GM12801 (cell line): Measurements from ENCODE around the gene CTU1.

ENCODE experiments used
- TF ChIP-seq, protein P1 (sequence below): IDR thresholded peaks from one replicate; pipeline ENCODE4 v1.5.1; 2011; ENCODE audit warnings: control low read depth; ENCODE audit not compliant: insufficient read length; ENCODE audit errors: extremely low read depth

Gene CTU1

DNA sequence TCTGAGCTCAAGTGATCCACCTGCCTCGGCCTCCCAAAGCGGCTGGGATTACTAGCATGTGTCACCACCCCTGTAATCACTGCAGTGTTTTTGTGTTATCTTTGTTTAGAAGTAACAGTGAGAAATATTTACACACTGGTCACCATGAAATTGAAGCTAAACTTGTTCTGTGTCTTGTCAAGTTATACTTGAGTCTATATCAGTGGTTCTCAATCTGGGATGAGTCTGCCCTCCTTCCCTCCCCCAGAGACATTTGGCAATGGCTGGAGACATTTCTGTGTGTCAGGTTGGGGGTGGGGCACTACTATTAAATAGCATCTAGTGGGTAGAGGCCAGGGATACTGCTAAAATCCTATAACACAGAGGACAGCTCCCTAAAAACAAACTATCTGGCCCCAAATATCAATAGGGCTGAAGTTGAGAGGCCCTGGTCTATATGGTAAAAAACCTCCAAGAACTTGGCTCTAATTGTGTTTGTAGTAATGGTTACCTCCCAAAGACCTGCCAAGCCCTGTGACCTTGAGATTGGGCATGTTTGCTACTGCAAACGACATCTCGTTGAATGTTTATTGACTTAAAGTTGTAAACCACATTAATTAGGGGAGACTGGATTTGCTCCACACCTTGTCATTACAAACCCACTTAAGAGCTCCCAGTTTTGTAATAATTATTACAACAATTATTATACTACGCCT, 6.9 kb downstream of the CTU1 start:
- TF ChIP-seq, protein P1, sequence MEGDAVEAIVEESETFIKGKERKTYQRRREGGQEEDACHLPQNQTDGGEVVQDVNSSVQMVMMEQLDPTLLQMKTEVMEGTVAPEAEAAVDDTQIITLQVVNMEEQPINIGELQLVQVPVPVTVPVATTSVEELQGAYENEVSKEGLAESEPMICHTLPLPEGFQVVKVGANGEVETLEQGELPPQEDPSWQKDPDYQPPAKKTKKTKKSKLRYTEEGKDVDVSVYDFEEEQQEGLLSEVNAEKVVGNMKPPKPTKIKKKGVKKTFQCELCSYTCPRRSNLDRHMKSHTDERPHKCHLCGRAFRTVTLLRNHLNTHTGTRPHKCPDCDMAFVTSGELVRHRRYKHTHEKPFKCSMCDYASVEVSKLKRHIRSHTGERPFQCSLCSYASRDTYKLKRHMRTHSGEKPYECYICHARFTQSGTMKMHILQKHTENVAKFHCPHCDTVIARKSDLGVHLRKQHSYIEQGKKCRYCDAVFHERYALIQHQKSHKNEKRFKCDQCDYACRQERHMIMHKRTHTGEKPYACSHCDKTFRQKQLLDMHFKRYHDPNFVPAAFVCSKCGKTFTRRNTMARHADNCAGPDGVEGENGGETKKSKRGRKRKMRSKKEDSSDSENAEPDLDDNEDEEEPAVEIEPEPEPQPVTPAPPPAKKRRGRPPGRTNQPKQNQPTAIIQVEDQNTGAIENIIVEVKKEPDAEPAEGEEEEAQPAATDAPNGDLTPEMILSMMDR: no peak

DNA sequence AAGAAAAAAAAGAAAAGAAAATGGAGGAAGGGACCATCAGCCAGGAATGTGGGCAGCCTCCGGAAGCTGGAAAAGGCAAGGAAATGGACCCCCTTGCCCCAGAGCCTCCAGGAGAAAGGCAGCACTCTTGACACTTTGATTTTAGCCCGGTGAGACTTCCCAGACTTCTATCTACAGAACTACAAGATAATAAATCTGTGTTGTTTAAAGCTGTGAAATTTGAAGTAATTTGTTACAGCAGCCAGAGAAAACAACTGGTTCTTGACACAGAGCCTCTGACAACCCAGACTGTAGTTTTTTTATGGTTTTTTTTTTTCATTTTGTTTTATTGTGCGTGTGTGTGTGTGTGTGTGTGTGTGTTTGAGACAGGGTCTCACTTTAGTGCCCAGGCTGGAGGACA, 7.6 kb downstream of the CTU1 start:
- TF ChIP-seq, protein P1: no peak

DNA sequence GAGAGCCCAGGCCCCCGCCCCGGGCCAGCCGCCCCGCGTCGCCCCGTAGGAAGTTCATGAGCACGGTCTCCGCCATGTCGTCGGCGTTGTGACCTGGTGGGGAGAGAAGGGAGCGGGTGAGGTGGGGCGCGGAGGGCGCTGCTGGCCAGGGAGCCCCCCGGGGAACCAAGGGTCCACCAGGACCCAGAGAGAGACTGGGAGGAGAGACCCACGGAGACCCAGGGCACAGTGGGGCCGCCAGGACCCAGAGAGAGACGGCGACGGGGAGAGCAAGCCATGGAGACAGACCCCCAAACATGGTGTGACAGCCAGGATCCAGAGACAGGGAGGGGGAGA, 9.2 kb downstream of the CTU1 start:
- TF ChIP-seq, protein P1: no peak

DNA sequence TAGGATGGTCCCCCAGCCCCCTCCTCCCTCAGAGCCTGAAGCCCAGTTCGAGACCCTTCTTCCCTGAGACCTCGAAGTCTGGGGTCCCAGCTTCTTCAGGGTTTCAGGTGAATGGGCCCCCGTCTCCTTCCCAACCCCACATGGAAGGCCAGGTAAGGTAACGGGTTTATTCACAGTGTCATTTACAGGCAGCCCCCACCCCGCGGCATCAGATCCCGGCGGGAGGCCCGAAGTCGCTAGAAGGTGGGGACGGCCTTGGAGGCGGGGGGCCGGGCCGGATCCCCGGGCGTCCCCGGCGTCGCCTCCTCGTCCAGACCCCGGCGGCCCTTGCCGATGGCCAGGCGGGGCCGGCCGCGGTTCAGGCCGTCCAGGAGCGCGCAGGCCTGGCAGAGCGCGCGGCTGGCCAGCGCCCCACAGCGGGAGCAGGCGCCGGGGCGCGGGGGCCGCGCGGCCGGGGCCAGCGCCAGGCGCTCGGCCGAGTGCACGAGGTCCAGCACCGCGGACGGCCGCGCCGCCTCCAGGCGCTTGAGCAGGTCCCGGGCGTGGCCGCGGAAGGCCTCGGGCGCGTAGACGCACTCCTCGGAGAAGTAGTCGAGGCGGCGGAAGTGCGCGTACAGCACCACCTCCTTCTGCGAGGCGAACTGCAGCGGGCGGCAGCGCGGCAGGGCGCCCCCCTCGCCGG, 9.7 kb downstream of the CTU1 start:
- TF ChIP-seq, protein P1: no peak

DNA sequence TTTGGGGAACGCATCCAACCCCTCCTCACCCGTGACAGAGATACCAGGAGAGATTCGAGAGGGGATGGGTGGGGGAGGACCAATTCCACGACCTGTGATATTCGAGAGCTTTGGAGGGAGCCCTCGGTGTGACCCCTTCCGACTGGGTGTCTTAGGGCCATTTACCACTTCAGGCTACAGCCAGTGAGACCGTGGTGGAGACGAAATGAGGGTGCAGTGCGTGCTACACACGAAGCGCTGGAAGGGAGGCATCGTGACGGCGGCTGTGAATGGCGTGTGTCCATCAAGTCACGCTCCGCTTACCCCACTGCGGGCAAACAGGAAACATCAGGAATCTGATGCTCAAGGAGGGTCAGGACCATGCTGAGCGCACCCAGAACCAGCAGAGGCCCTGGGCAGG, 10.4 kb downstream of the CTU1 start:
- TF ChIP-seq, protein P1: no peak

- TF ChIP-seq, protein P1: peak; percentile 19
Measured at GRCh38 chr19:51097166-51097738, 11.0 kb downstream of the CTU1 start.

DNA sequence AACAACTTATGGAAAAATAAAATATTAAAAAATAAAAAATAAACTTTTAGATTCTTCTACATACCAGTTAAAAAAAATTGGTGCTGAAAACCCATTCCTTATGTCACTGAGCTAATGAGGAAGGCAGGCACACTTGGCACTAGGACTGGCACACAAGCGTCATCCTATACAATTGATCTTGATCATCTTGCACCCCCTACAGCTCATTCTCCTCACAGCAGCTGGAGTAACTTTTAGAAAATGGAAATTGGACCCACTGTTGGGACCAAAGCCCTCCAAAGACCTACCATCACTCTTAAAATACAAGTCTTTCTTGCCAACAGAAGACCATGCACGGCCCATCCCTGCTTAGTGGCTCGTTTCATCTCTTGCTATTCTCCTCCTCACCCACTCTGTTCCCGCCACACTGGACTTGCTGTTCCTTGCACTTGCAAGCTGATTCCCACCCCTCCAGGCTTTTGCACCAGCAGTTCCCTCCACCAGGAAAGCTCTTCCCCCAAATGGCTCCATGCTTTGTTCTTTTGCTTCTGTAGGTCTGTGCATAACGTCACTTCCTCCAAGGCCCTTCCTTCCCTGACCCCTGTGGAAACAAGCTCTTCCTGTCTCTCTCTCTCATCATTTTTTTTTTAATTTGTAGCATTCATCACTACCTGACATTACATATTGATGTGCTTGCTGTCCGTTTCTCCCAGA, 11.6 kb downstream of the CTU1 start:
- TF ChIP-seq, protein P1: no peak
